ENCODE results near the gene RAB15. TPM values are rescaled to one million over a fixed set of nuclear protein-coding genes. Genes with fewer than 3 reads are reported as not detected.

RAB15 gene
- total and polyA plus RNA-seq, 2 of the 8 experiments (the other 6 are each of a cell fraction or from before 2014, with no cell fraction given), result 38.8 to 58.1 TPM

GRCh38 chr14:64934338-64934929, 37.7 kb downstream of the RAB15 start (continued):
- TF ChIP-seq, protein P1, sequence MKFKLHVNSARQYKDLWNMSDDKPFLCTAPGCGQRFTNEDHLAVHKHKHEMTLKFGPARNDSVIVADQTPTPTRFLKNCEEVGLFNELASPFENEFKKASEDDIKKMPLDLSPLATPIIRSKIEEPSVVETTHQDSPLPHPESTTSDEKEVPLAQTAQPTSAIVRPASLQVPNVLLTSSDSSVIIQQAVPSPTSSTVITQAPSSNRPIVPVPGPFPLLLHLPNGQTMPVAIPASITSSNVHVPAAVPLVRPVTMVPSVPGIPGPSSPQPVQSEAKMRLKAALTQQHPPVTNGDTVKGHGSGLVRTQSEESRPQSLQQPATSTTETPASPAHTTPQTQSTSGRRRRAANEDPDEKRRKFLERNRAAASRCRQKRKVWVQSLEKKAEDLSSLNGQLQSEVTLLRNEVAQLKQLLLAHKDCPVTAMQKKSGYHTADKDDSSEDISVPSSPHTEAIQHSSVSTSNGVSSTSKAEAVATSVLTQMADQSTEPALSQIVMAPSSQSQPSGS (IDR thresholded peaks at IDR 0.05; ENCODE audit: low read length), result no peak
- TF ChIP-seq SIN3A (conservative IDR thresholded peaks at IDR 0.05 in 1 of 2, IDR thresholded peaks at IDR 0.05 in 1 of 2; ENCODE audit: low read depth in 1 of 2, low read length in 2 of 2) (no peak), POU5F1 (IDR thresholded peaks at IDR 0.05; ENCODE audit: low read depth, low read length) (no peak), RNF2 (IDR thresholded peaks at IDR 0.05; ENCODE audit: borderline replicate concordance, low read depth, low read length, missing control alignments, poor library complexity, severe bottlenecking) (no peak), CBX8 (IDR thresholded peaks at IDR 0.05; ENCODE audit: borderline replicate concordance, low read depth, low read length) (no peak), EZH2 (IDR thresholded peaks at IDR 0.05; ENCODE audit: low read depth, low read length, severe bottlenecking) (no peak), MAFK (IDR thresholded peaks at IDR 0.05; ENCODE audit: low read depth, low read length) (no peak), EGR1 (IDR thresholded peaks at IDR 0.05; ENCODE audit: borderline replicate concordance, low read depth, low read length) (no peak), HDAC2 (IDR thresholded peaks at IDR 0.05; ENCODE audit: borderline replicate concordance in 1 of 2, low read depth in 2 of 2, low read length in 2 of 2) (no peak)

Measured in H1 (cell line).